ENCODE data around the gene RPS18. TPM values are rescaled to one million over a fixed set of nuclear protein-coding genes. Genes with fewer than 3 reads are reported as not detected.

Gene RPS18
- total RNA-seq, 2 experiments from 2014 or later = 4,317 to 7,191 TPM

DNA sequence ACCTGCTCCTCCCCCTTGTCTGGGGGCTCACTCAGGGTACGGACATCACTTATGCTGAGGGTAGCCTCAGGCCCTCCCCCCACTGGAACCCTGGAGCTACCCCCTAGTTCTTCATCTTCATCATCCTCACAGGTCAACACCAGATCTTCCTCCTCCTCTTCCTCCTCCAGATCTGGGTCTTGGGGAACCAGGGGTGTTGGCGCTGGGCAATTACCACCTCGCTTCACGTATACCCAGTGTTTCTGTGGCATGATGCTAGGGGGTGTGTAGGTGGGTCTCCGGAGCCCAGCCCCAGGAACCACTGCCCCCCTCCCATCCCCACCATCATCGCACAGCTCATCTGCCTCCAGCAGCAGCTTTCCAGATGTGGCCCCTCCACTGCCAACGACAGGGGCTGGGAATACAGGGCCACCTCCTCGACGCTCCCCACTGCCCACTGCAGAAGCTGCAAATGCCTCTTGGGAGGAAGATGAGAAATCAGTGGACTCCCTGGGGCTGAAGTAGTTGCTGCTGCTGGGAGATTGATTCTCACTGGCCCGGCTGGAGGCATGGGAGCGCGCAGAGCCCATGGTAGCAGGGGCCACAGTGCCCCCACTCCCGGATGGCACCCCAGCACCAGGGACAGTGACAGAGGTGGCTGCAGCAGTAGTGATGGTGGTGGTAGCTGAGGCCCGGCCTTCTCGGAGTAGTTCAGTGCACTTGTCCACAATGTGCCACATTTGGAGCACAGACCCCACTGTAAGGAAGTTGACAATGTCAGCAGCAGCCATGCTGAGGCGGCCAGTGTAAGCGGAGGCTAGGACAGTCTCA lies 44.1 kb downstream of the RPS18 start:
- no peak overlapping the region for H3K4me3 ChIP-seq (ENCODE audit: low read depth, low read length, poor library complexity, severe bottlenecking)
- no TSS peak for BruUV-seq (replicated peaks)
- H4K20me1 ChIP-seq (ENCODE audit: insufficient read depth, low read length) = peaks cover 7% of the 10 kb centered on the region; the same call in 1 of the 2 replicates
- H3K27ac ChIP-seq (ENCODE audit: low read depth, low read length, poor library complexity, severe bottlenecking) = no peak overlapping the region
- intact Hi-C loops (cut with micrococcal nuclease; ENCODE audit: unreplicated experiment) = no loop called here
- H3K9me3 ChIP-seq (ENCODE audit: low read length) = no peaks in the 10 kb centered on the region
- H3K36me3 ChIP-seq (ENCODE audit: insufficient read depth, low read length) = peaks cover 48% of the 10 kb centered on the region
- ChIA-PET POLR2A (no interaction called here), CTCF (ENCODE audit: unreplicated experiment) (no interaction called here)
- TF ChIP-seq EZH2phosphoT487 (IDR thresholded peaks at IDR 0.05; ENCODE audit: borderline replicate concordance, low read depth, low read length) = no peak
- TF ChIP-seq, protein P1, sequence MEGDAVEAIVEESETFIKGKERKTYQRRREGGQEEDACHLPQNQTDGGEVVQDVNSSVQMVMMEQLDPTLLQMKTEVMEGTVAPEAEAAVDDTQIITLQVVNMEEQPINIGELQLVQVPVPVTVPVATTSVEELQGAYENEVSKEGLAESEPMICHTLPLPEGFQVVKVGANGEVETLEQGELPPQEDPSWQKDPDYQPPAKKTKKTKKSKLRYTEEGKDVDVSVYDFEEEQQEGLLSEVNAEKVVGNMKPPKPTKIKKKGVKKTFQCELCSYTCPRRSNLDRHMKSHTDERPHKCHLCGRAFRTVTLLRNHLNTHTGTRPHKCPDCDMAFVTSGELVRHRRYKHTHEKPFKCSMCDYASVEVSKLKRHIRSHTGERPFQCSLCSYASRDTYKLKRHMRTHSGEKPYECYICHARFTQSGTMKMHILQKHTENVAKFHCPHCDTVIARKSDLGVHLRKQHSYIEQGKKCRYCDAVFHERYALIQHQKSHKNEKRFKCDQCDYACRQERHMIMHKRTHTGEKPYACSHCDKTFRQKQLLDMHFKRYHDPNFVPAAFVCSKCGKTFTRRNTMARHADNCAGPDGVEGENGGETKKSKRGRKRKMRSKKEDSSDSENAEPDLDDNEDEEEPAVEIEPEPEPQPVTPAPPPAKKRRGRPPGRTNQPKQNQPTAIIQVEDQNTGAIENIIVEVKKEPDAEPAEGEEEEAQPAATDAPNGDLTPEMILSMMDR (conservative IDR thresholded peaks at IDR 0.05; ENCODE audit: low read length) = no peak
- H3K79me2 ChIP-seq (ENCODE audit: insufficient read depth, low read depth, low read length) = peaks cover 52% of the 10 kb centered on the region
- no peak for DNase-seq (ENCODE audit: low spot score)
- H3K4me1 ChIP-seq (ENCODE audit: insufficient read depth, low read length, poor library complexity, severe bottlenecking) = peaks cover 59% of the 10 kb centered on the region
- H2AFZ ChIP-seq (ENCODE audit: low read length) = no peak overlapping the region
- H3K4me2 ChIP-seq (ENCODE audit: low read length) = no peak overlapping the region
- H3K9me2 ChIP-seq (ENCODE audit: insufficient read depth, low read length) = no peaks in the 10 kb centered on the region

DNA sequence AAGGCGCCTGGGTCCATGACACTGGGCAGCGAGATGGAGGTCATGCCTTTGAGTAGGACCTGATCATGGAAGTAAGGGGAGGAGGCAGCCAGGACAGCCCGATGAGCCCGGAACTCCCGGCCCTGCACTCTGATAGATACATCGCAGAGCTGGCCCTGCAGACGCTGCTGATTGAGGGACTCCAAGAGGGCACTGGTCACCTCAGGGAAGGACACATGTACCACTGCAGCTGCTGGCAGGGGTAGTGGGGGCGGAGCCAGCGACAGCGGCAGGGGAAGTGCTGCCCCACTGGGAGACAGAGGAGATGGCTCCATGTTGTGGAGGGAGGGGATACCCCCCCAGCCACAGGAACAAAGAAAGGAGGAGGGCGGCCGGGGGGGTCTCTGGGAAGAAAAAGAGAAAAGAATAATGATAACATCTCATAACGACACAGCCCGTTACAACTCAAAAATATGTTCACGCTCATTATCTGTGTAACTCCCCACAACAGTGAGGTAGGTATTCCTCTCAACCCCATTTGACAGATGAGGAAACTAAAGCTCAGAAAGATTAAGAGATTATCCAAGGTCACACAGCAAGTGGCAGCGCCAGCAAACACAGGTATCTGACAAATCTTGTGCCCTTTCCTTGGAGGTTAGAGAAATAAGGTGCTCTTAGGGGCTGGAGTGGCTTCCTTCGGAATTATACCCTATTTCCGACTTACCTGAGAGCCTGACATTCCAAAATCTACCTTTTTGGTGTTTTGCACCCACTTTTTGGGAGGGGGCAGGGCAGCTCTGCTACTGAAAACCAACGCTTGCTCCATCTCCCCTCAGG lies 44.9 kb downstream of the RPS18 start:
- no TSS peak for BruUV-seq (replicated peaks)
- CTCF ChIA-PET (ENCODE audit: unreplicated experiment) = no interaction called here
- intact Hi-C loops (cut with micrococcal nuclease; ENCODE audit: unreplicated experiment) = no loop called here
- peaks cover 52% of the 10 kb centered on the region for H3K79me2 ChIP-seq (ENCODE audit: insufficient read depth, low read depth, low read length)
- H3K9me2 ChIP-seq (ENCODE audit: insufficient read depth, low read length) = no peaks in the 10 kb centered on the region
- H3K4me3 ChIP-seq (ENCODE audit: low read depth, low read length, poor library complexity, severe bottlenecking) = peak overlapping the region; percentile 73
- H4K20me1 ChIP-seq (ENCODE audit: insufficient read depth, low read length) = peaks cover 5% of the 10 kb centered on the region; the same call in 1 of the 2 replicates
- peak overlapping the region; percentile 63 for H3K4me2 ChIP-seq (ENCODE audit: low read length)
- no peak for TF ChIP-seq EZH2phosphoT487 (IDR thresholded peaks at IDR 0.05; ENCODE audit: borderline replicate concordance, low read depth, low read length)
- TF ChIP-seq, protein P1 (conservative IDR thresholded peaks at IDR 0.05; ENCODE audit: low read length) = no peak
- H3K4me1 ChIP-seq (ENCODE audit: insufficient read depth, low read length, poor library complexity, severe bottlenecking) = peaks cover 59% of the 10 kb centered on the region
- no peaks in the 10 kb centered on the region for H3K9me3 ChIP-seq (ENCODE audit: low read length)
- H3K27ac ChIP-seq (ENCODE audit: low read depth, low read length, poor library complexity, severe bottlenecking) = no peak overlapping the region
- POLR2A ChIA-PET = interaction anchor here (1.0 to 3.5 kb wide), 6 partner anchors 9 to 345 kb away, joined by 4 to 20 read pairs (median 6); partner anchors contain the start of gene B3GALT4
- no peak for DNase-seq (ENCODE audit: low spot score)
- no peak overlapping the region for H2AFZ ChIP-seq (ENCODE audit: low read length)
- H3K36me3 ChIP-seq (ENCODE audit: insufficient read depth, low read length) = peaks cover 50% of the 10 kb centered on the region
